ENCODE data around the gene IGFL1.
"Not testable (repeated sequence)": the region's sequence is repeated elsewhere in the genome, so short reads cannot be mapped to it uniquely, and the experiment has no call there.

The IGFL1 gene

GRCh38 chr19:46225558-46226004 lies 4.0 kb upstream of the IGFL1 start:
- no peak for DNase-seq (ENCODE audit: low read depth)

- DNase-seq (ENCODE audit: low read depth) = no peak
Measured at GRCh38 chr19:46226438-46226973, 3.0 kb upstream of the IGFL1 start.

GRCh38 chr19:46232029-46232428 lies 2.5 kb downstream of the IGFL1 start:
- no peak for DNase-seq (ENCODE audit: low read depth)

GRCh38 chr19:46232468-46232867 lies 2.9 kb downstream of the IGFL1 start:
- no peak for DNase-seq (ENCODE audit: low read depth)

DNA sequence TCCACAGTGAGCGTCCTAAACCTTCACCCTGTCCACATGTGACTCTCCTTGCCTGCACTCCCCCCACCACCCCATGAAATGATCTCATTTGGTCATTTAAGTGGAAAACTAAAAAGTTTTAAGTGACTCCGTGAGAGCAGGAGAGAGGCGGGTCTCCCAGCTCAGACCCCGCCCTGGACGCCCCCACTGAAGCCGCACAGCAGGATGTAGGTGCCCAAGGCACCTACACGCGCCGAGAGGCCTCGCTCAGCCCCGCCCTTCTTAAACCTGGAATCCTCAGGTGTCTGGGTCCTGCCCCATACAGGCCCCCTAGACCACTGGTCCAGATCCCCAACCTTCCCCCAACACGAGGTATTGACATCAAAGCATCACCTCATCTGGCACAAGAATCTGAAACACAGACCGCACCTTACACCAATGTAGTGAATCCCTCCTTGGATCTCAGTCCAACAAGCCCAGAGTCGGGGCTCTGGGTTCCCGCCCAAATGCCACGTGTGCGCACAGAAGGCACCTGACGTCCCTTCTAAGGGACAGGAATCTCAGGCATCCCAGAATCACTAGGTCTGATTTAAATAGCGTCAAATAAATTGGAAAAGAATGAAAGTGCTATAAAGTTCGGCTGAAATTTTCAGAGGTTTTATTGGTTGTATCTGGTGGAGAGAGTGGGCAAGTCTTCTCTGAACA lies 3.5 kb downstream of the IGFL1 start:
- DNase-seq (ENCODE audit: low read depth) = no peak

DNA sequence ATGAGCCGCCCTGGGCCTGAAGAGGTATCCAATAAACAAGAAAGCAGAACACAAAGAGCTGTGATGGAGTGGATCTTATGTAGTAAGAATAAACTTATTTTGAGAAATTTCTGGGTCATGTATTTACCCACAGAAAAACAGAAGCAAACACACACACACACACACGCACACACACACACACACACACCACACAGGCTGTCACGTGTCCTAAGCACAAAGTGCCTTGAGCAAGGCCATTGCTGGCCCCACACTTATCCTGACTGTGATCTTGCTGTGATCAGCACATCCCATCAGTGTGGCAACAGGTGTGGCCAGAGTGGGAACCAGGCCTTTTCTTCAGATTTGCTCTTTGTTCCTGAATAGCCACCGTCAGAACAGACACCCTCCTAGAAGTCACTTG lies 4.3 kb downstream of the IGFL1 start:
- not testable (repeated sequence) for DNase-seq (ENCODE audit: low read depth)

DNA sequence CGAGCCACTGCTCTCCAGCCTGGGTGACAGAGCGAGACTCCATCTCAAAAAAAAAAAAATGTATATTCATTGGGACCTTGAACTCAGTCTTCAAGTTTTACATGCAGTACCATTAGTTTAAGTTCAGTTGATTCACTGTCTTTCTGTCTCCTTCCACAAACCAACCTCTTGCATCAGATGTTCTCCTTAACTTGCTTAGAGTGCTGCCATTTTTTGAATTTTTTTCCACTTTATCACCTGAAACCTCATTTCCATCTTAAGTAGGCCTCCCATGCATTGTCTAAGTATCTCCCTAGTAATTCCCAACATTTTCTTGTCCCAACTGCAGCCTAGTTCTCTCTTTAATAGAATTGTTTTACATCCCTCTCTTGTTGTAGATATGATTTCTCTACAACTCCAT lies 8.6 kb downstream of the IGFL1 start:
- DNase-seq (ENCODE audit: low read depth) = not testable (repeated sequence)

- DNase-seq (ENCODE audit: low read depth) = no peak
Measured at GRCh38 chr19:46239193-46240024, 9.9 kb downstream of the IGFL1 start.

DNA sequence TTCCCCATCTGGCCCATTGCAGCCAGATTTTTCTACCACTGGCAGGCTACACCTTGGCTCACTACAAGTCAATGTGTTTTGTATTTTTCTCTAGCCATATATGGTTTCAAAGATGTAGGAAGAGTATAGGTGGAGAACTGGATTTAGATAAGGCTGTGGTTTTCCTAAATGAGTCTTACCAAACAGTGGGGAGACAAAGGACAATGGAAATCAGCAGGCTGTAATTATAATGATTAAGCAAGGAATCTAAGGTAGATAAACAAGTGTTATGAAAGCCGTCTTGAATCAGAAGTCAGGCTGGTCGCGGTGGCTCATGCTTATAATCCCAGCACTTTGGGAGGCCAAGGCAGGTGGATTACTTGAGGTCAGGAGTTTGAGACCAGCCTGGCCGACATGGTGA lies 11.2 kb downstream of the IGFL1 start:
- no peak for DNase-seq (ENCODE audit: low read depth)

DNA sequence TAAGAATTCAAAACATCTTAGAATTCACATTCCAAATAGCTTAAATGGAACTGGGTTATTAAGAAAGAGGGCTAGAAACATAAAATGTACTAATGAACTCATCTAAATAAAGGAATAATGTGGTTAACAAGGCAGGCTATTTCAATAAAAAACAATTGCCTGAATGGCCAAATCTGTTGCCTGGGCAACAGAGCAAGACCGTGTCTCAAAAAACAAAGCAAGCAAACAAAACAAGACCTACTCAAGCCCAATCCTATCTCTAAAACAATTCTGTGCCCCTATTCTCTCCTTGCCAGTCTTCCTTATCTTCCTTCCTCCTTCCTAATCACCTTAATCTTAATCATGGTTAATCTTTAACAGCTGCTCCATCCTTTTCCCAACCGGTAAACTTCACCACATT lies 12.1 kb downstream of the IGFL1 start:
- no peak for DNase-seq (ENCODE audit: low read depth)

DNA sequence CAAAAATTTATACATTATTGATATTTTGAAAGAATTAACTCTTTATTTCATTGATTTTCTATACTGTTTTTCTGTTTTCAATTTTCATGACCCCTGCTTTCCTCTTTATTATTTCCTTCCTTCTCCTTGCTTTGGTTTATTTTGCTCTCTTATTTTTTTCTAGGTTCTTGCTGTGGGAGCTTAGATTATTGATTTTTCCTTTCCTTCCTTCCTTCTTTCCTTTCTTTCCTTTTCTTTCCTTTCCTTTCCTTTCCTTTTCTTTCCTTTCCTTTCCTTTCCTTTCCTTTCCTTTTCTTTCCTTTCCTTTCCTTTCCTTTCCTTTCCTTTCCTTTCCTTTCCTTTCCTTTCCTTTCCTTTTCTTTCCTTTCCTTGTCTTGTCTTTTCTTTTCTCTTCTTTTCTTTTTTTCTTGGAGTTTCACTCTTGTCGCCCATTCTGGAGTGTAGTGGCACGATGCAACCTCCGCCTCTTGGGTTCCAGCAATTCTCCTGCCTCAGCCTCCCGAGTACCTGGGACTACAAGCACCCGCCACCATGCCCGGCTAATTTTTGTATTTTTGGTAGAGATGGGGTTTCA lies 13.6 kb downstream of the IGFL1 start:
- DNase-seq (ENCODE audit: low read depth) = not testable (repeated sequence)

- DNase-seq (ENCODE audit: low read depth) = no peak
Measured at GRCh38 chr19:46250076-46250735, 20.7 kb downstream of the IGFL1 start.

DNA sequence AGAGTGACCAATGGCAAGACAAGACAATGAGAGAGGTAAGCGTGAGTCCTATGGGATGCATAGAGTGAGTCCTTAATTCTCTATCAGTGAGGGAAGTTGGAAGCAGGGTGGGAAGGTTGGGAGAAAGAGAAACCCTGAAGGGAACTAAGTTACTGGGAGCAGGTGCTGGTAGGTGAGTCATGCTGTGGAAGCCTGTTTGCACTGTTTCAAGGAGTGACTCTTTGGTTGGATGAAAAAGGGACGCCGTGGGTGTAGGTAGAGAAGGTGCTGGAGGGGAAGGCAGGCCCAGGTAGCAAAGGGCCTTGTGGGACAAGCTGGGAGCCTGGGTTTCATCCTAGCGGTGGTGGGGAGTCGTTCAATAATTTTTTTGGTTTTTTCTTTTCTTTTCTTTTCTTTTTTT lies 21.9 kb downstream of the IGFL1 start:
- DNase-seq (ENCODE audit: low read depth) = no peak

DNA sequence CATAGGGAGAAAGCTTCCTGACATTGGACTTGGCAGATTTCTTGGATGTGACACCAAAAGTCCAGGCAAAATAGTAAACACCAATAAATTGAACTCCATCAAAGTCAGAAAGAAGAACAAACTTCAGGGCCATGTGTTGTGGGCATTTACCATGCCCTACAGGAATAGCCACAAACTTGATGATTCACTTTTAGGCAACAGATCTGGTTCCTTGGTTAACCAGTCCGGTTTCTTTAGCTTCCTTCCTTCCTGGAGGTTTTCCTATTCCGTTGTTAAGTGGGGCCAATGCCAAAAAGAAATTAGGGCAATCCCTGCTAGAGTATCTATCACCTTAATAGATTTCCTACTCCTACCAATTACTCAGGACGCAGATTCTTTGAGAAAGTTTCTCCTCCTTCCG lies 25.2 kb downstream of the IGFL1 start:
- no peak for DNase-seq (ENCODE audit: low read depth)

GRCh38 chr19:46256855-46257254 lies 27.3 kb downstream of the IGFL1 start:
- DNase-seq (ENCODE audit: low read depth) = no peak

DNA sequence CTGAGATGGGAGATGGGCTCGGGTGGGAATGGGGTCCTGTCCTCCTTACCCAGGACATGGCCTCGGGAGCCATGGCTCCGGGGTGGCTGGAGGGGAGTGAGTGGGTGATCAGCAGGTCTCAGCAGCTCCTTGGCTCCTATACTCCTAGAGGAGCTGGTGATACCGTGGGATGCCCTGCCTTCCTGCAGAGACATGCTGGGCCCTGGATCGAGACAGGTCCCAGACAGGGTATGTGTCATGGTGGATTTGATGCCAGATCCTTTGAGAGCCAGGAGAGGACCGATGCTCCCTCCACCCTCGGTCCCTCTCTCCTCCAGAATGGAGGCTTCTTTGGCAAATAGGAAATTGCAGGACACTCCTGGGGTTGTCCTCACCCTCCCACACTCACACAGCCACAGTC lies 32.0 kb downstream of the IGFL1 start:
- DNase-seq (ENCODE audit: low read depth) = not testable (repeated sequence)

DNA sequence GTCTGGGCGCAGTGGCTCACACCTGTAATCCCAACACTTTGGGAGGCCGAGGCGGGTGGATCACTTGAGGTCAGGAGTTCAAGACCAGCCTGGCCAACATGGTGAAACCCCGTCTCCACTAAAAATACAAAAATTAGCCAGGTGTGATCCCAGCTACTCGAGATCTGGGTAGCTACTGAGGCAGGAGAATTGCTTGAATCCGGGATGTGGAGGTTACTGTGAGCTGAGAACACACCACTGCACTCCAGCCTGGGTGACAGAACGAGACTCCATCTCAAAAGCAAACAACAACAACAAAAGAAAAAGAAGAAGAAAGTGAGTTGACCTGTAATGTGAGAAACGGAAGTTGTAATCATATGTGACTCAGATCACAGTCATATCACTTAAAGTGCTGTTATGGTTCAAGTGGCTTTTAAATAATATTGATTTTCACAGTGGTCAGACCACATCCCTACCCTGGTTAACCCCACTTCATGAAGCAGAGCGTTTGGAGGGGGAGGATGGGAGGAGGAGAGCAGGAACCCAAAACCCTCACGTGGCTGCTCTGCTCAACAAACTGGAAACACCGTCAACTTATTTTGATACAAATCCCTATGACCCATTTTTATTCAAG lies 33.2 kb downstream of the IGFL1 start:
- DNase-seq (ENCODE audit: low read depth) = peak; percentile 50

GRCh38 chr19:46264801-46265200 lies 35.3 kb downstream of the IGFL1 start:
- DNase-seq (ENCODE audit: low read depth) = not testable (repeated sequence)

DNA sequence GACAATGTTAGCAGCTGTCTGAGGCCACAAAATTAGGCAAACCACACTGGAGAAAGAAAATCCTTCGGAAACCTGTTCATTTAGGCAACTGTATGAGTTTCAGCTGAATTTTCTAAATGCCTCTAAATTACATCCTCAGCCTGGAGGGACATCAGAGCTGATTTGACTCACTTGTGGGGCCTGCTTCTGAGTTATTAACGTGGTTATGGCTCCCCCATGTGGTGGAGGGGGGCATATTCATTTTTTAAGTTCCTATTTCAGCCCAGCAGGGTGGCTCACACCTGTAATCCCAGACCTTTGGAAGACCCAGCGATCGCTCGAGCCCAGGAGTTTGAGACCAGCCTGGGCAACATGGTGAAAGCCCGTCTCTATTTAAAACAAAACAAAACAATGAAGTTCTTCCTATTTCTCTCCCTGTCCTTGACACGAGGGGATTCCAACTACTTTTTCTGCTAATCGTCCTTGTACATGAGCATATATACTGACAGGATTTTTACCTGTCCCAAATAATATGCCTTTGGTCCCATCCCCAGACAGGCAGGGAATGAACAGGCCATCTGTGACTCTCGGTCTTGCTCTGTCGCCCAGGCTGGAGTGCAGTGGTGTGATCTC lies 35.8 kb downstream of the IGFL1 start:
- DNase-seq (ENCODE audit: low read depth) = peak; percentile 55

GRCh38 chr19:46269101-46269500 lies 39.6 kb downstream of the IGFL1 start:
- no peak for DNase-seq (ENCODE audit: low read depth)

DNA sequence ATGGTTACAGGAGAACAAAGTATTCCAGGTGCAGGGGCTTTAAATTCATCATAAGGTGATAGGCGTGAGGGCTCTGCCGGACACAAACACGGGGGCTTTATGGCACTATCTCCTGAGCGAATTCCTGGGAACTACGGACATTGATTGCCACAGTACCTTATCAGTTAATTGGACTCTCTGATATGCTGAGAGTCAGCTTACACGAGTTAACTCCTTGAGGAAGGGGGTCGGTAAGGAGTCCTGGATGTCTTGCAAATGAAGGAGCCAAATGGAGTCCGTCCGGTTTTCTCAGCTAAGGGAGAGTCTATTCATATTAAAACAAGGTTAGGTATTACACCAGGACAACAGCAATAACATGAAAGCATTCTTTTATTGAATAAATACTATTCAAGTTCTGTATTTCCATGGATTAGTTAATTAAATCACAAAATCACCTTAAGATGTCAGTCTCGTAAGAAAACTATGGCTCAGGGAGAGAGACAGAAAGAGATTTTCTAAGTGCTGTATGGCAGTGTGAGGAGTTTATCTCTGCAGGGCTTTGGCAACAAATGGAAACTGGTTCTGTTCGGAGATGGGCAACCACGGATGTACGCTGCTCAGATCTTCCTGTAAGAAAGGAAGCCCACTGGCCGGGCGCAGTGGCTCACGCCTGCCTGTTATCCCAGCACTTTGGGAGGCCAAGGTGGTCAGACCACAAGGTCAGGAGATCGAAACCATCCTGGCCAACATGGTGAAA lies 41.1 kb downstream of the IGFL1 start:
- no peak for DNase-seq (ENCODE audit: low read depth)
